DND-41 (cell line): ENCODE results near the gene GPR101.

Source experiments
- EZH2 ChIP-seq: IDR thresholded peaks from 3 replicates; pipeline ENCODE4 v1.6.1; 2012; ENCODE audit warnings: borderline replicate concordance, low read depth, mild to moderate bottlenecking, moderate library complexity, low read length, inconsistent platforms; ENCODE audit not compliant: severe bottlenecking
- TF ChIP-seq, protein P1 (sequence below): IDR thresholded peaks from 2 replicates; pipeline ENCODE4 v1.5.1; 2012; ENCODE audit warnings: borderline replicate concordance, low read length, moderate library complexity, mild to moderate bottlenecking; ENCODE audit not compliant: poor library complexity, severe bottlenecking; ENCODE audit errors: extremely low read depth

DNA sequence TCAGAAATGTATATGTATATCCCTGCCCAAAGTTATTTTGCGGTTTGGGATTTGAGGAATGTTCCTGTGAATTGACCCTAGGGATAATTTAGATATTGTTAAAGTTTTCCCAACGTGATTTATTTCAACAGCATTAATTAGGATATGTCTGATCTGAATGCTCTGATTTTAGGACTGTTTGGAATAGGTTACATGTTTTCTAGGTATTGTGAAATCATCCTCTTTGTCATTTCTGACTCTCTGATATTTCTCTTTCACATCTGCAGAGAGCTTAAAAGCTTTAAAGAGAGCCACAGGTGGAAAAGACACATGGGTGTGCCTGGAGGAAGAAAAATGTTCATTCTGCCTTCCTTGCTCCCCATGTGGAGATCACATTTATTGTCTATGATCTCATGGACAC, 5.1 kb downstream of the GPR101 start:
- TF ChIP-seq, protein P1, sequence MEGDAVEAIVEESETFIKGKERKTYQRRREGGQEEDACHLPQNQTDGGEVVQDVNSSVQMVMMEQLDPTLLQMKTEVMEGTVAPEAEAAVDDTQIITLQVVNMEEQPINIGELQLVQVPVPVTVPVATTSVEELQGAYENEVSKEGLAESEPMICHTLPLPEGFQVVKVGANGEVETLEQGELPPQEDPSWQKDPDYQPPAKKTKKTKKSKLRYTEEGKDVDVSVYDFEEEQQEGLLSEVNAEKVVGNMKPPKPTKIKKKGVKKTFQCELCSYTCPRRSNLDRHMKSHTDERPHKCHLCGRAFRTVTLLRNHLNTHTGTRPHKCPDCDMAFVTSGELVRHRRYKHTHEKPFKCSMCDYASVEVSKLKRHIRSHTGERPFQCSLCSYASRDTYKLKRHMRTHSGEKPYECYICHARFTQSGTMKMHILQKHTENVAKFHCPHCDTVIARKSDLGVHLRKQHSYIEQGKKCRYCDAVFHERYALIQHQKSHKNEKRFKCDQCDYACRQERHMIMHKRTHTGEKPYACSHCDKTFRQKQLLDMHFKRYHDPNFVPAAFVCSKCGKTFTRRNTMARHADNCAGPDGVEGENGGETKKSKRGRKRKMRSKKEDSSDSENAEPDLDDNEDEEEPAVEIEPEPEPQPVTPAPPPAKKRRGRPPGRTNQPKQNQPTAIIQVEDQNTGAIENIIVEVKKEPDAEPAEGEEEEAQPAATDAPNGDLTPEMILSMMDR, result no peak
- no peak for TF ChIP-seq EZH2
